Lower leg skin (tissue), 4 donors: ENCODE measurements around the gene RASAL1. TPM values are rescaled to one million over a fixed set of nuclear protein-coding genes. Genes with fewer than 3 reads are reported as not detected.

ENCODE experiments used
- DNase-seq, 2 donors: peaks; one replicate each; pipeline ENCODE4 v3.0.0-alpha.2; 2019; ENCODE audit warnings: low spot score in 2 of 2
- H3K4me3 ChIP-seq: fragments of 200-600 bp; sonication (generic); 2 replicates; pipeline ENCODE4 v1.5.1; 2017; ENCODE audit warnings: mild to moderate bottlenecking, low read depth; ENCODE audit not compliant: poor library complexity, severe bottlenecking
- POLR2A ChIP-seq, 2 donors: fragments of 450-650 bp; IDR thresholded peaks; one replicate each; pipeline ENCODE4 v1.6.1; 2016 to 2017; ENCODE audit warnings: antibody characterized with exemption in 2 of 2, mild to moderate bottlenecking in 1 of 2, moderate library complexity in 1 of 2
- WGBS, 2 donors: methylation state at CpG; one replicate each; pipeline ENCODE4 v1.1.5; 2018; 5-methylcytosine and 5-hydroxymethylcytosine counted together
- intact Hi-C: fragments of 100-400 bp; cut with DNase I; formaldehyde crosslinking; loops from one replicate; pipeline ENCODE4 v1.15.0; 2023; ENCODE audit warnings: low total_unique reads
- total RNA-seq, 4 donors: library from RNA; depleted of rRNA; stranded (reverse); fragments of >200 nt; gene quantifications; one replicate each; pipeline ENCODE4 v1.1.0, GENCODE V29; 2016
- TF ChIP-seq, protein P1 (sequence below), 3 donors: fragments of 450-650 bp; IDR thresholded peaks; one replicate each; pipeline ENCODE4 v1.5.1; 2016; ENCODE audit warnings: antibody characterized with exemption in 3 of 3, mild to moderate bottlenecking in 3 of 3, moderate library complexity in 2 of 3

The RASAL1 gene
- total RNA-seq, 4 donors from 2014 or later: 39.3 to 59.3 (median 50.9) TPM

DNA sequence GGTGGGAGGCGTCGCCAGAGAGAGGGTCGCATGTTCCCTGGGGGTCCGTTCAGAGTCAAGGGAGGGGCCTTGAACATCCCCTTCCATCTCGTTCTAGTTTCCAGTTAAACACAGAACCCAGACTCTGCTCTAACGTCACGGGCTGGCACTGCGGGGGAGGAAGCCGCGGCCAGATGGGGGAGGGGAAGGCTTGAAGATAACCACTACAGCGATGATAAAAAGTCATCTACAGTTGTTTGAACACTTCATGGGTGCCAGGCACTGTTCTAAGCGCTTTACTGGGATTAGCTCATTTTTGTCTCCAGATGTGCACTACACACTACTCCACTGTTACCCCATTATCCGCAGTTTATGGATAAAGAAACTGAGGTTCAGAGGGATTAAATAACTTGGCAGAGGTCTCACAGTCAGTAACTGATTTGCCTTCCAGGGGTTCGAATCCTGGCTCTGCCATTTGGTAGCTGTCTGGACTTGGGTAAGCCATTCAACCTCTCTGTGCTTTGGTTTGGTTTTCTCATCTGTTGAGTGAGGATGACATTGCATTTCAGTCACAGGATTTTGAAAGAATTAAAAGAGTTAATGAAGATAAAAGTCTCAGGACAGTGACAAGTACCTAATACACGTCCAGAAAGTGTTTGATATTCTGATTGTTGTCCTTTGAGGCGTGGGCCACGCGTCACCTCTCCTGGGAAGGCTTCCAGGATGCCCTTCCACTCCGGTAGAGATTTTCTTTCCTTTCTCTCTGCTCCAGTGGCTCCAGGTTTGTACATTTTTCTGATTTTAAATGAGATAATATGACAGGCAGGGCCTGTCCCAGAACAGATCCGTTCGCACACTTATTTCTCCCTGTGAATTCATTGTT, 798 bp upstream of the RASAL1 start:
- intact Hi-C loops: no loop called here
- 28 to 29% methylated on average over 21 of the region's 21 CpGs for WGBS, 2 donors
- TF ChIP-seq, protein P1, sequence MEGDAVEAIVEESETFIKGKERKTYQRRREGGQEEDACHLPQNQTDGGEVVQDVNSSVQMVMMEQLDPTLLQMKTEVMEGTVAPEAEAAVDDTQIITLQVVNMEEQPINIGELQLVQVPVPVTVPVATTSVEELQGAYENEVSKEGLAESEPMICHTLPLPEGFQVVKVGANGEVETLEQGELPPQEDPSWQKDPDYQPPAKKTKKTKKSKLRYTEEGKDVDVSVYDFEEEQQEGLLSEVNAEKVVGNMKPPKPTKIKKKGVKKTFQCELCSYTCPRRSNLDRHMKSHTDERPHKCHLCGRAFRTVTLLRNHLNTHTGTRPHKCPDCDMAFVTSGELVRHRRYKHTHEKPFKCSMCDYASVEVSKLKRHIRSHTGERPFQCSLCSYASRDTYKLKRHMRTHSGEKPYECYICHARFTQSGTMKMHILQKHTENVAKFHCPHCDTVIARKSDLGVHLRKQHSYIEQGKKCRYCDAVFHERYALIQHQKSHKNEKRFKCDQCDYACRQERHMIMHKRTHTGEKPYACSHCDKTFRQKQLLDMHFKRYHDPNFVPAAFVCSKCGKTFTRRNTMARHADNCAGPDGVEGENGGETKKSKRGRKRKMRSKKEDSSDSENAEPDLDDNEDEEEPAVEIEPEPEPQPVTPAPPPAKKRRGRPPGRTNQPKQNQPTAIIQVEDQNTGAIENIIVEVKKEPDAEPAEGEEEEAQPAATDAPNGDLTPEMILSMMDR (IDR thresholded peaks at IDR 0.05): no peak
- no peak for TF ChIP-seq POLR2A (IDR thresholded peaks at IDR 0.05)
- DNase-seq: no peak
- H3K4me3 ChIP-seq: no peak overlapping the region

DNA sequence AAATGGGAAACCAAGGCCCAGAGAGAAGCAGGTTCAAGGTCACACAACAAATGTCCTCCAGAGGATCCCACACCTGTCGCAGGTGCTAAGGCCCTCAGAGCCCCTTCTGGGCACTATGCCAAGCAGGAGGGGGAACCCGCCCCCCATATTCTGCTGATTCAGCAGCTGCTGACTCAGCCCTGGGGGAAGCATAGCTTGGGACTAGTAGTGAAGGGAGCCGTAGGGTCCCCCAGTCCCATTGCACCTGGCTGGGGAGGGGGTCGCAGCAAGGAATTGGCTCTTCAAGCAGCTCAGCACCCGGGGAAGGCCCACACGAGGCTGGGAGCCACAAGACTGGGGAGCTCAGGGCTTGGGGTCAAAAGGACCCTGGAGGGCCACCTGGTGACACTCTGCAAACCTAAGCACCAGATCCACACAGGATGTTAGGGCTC, 1.0 kb downstream of the RASAL1 start:
- intact Hi-C loops: no loop called here
- no peak for DNase-seq
- no peak overlapping the region for H3K4me3 ChIP-seq
- TF ChIP-seq POLR2A (IDR thresholded peaks at IDR 0.05): no peak
- 42 to 71% methylated on average over 5 to 6 of the region's 6 CpGs for WGBS, 2 donors

DNA sequence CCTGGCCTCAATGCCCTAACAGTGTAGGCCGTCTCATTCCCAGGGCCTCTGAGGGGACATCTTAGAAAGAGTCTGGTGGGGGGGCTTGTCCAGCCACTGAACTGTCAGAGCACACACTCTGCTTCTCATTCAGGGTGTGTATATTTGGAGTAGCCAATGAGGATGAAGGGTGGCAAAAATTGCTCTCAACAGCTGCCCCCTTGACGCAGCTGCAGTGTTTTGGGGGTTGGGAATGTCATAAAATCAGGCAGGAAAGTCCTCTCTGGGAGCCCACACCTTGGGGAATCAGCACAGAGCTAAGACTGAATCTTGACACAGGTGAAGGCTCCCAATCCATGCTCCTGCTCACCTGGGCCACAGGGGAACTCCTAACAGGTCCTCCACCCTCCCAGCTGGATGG, 1.5 kb downstream of the RASAL1 start:
- H3K4me3 ChIP-seq: no peak overlapping the region
- TF ChIP-seq POLR2A (IDR thresholded peaks at IDR 0.05): no peak
- TF ChIP-seq, protein P1 (IDR thresholded peaks at IDR 0.05): no peak
- intact Hi-C loops: no loop called here
- 69 to 74% methylated on average over 2 of the region's 2 CpGs for WGBS, 2 donors
- no peak for DNase-seq

DNA sequence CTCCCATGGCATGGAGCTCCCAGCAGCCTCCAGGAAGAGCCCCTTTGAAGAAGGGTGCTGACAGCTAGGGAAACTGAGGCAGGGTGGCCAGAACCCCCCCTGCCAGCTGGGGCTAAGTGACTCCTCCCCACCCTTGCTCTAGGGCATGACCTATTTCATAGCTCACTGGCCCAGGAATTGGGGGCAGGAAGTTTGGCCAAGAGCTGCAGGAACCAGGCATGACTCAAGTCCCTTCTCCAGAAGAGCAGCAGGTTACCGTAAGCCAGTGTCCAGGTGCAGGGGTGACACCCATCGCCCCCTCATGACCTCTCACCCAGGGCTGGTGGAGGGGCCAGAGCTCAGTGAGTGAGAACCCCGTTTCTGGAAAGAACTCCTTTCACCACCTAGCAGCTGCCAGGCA, 1.9 kb downstream of the RASAL1 start:
- H3K4me3 ChIP-seq: no peak overlapping the region
- intact Hi-C loops: no loop called here
- no peak for DNase-seq
- TF ChIP-seq, protein P1 (IDR thresholded peaks at IDR 0.05): no peak
- TF ChIP-seq POLR2A (IDR thresholded peaks at IDR 0.05): no peak
- 57 to 82% methylated on average over 3 of the region's 3 CpGs for WGBS, 2 donors

DNA sequence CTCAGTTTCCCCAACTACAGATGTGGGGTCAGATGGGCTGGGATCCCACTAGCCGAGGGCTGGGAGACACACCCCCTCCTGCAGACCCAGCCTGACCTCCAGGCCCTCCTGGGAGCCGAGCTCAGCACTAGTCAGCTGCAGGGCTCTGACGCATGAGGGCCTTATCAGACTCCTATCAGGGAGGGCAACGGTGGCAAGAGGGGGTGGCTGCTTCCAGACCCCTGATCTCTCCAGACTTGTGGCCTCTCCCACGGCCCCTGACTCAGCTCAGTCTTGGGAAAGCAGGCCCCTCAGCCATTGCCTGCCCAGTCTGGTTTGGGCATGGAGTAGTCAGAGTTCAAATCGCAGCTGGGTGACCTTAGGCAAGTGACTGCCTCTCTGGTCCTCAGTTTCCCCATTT, 2.5 kb downstream of the RASAL1 start:
- H3K4me3 ChIP-seq: no peak overlapping the region

DNA sequence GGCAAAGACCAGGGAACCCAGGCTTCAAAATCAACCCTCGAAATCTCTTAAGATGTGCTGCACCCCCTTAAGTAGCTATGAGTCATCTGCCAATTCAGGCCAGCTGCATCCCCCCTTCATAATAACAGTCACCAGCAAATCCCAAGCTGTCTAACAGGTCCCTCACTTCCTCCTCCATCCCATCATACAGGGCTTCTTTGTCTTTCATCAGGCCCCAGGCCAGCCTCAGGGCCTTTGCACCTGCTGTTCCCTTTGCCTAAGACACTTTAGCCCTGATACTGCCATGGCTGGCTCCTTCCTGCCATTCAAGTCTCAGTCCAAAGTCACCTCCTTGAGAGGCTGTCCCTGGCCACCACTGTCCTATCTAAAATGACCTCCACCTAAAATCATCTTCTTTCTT, 4.0 kb downstream of the RASAL1 start:
- no peak for TF ChIP-seq POLR2A (IDR thresholded peaks at IDR 0.05)
- TF ChIP-seq, protein P1 (IDR thresholded peaks at IDR 0.05): no peak
- WGBS, 2 donors: 67 to 83% methylated on average over 1 of the region's 1 CpG

More for the DNA sequence above, 2.5 kb downstream of the RASAL1 start:
- DNase-seq: no peak
- TF ChIP-seq, protein P1 (IDR thresholded peaks at IDR 0.05): no peak
- TF ChIP-seq POLR2A (IDR thresholded peaks at IDR 0.05): no peak
- intact Hi-C loops: no loop called here
- WGBS, 2 donors: 69 to 72% methylated on average over 6 of the region's 6 CpGs

More for the DNA sequence above, 4.0 kb downstream of the RASAL1 start:
- H3K4me3 ChIP-seq: no peak overlapping the region
- intact Hi-C loops: no loop called here
- no peak for DNase-seq
